Endothelial cell of umbilical vein (primary cell): ENCODE measurements around the gene CENPF. TPM values are rescaled to one million over a fixed set of nuclear protein-coding genes. Genes with fewer than 3 reads are reported as not detected.

Source experiments
- BruUV-seq: library from RNA; stranded (reverse); fragments of 400-500 nt; replicated peaks from 2 replicates; lab custom pipeline; 2021; lab: Mats Ljungman, UMichigan
- CTCF ChIA-PET: fragments of 300-600, 350-600 bp; sonication (Branson Sonifier 250); formaldehyde crosslinking; loops from one replicate; lab custom pipeline; 2021; ENCODE audit warnings: antibody characterized with exemption, inconsistent platforms; lab: Charles Lee
- POLR2A ChIA-PET: fragments of 300-600, 350-600 bp; sonication (Branson Sonifier 250); formaldehyde crosslinking; loops from one replicate; lab custom pipeline; 2021; ENCODE audit warnings: antibody characterized with exemption, inconsistent platforms; lab: Charles Lee
- DNase-seq: peaks from one replicate; pipeline ENCODE4 v3.0.0-alpha.2; 2011; ENCODE audit warnings: low read depth, low spot score
- FAIRE-seq: peaks from 2 replicates; lab custom pipeline; 2011; peaks lifted over from hg19 to GRCh38; lab: Jason Lieb, UNC
- H2AFZ ChIP-seq: 2 replicates; pipeline ENCODE4 v1.6.0; 2012; ENCODE audit warnings: low read depth, low read length, control low read depth, inconsistent platforms
- H3K27ac ChIP-seq: 2 replicates; pipeline ENCODE4 v1.5.1; 2011; ENCODE audit warnings: low read depth, mild to moderate bottlenecking, control low read depth, low read length, moderate library complexity; ENCODE audit not compliant: insufficient read depth
- H3K27me3 ChIP-seq, 2 experiments: 2 replicates each; pipeline versions ENCODE4 v1.6.0 to v1.6.1; 2011; ENCODE audit warnings: low read length in 2 of 2, mixed read lengths in 1 of 2; ENCODE audit not compliant: control insufficient read depth in 2 of 2, insufficient read depth in 2 of 2
- H3K36me3 ChIP-seq, 2 experiments: 2 replicates in 1 of 2; 3 replicates in 1 of 2; pipeline ENCODE4 v1.5.1; 2011; ENCODE audit warnings: low read length in 2 of 2, mild to moderate bottlenecking in 1 of 2, moderate library complexity in 1 of 2; ENCODE audit not compliant: control insufficient read depth in 2 of 2, insufficient read depth in 2 of 2; ENCODE audit errors: extremely low read depth in 1 of 2
- H3K4me1 ChIP-seq: 3 replicates; pipeline ENCODE4 v1.5.1; 2011; ENCODE audit warnings: mild to moderate bottlenecking, low read length; ENCODE audit not compliant: control insufficient read depth, insufficient read depth; ENCODE audit errors: extremely low read depth
- H3K4me2 ChIP-seq: 2 replicates; pipeline ENCODE4 v1.6.1; 2011; ENCODE audit warnings: low read length, control low read depth, mixed read lengths; ENCODE audit not compliant: insufficient read depth
- H3K4me3 ChIP-seq, 3 experiments: fragments of 200-600 bp in 1 of 3; sonication (generic), shearing (Covaris generic) in 1 of 3; replicated peaks in 1 of 3; 2 replicates each; pipeline ENCODE4 v1.5.1; 2011 to 2016; ENCODE audit warnings: control low read depth in 3 of 3, low read length in 3 of 3, mild to moderate bottlenecking in 2 of 3, inconsistent platforms in 1 of 3, low read depth in 1 of 3, moderate library complexity in 1 of 3; ENCODE audit not compliant: insufficient read depth in 1 of 3
- H3K79me2 ChIP-seq: 2 replicates; pipeline ENCODE4 v1.6.0; 2012; ENCODE audit warnings: low read length, inconsistent platforms; ENCODE audit not compliant: control insufficient read depth, insufficient read depth
- H3K9ac ChIP-seq: replicated peaks from 2 replicates; pipeline ENCODE3; 2011; ENCODE audit warnings: low read length, control low read depth; ENCODE audit not compliant: insufficient read depth; ENCODE audit errors: extremely low read depth
- H3K9me1 ChIP-seq: replicated peaks from 3 replicates; pipeline ENCODE4 v1.6.0; 2011; ENCODE audit warnings: mild to moderate bottlenecking, low read length; ENCODE audit not compliant: control insufficient read depth, insufficient read depth; ENCODE audit errors: extremely low read depth
- H3K9me3 ChIP-seq: replicated peaks from 2 replicates; pipeline ENCODE4 v1.5.1; 2012; ENCODE audit warnings: low read length, inconsistent platforms; ENCODE audit not compliant: control insufficient read depth, insufficient read depth
- H4K20me1 ChIP-seq: replicated peaks from 2 replicates; pipeline ENCODE3; 2011; ENCODE audit warnings: mild to moderate bottlenecking, low read length; ENCODE audit not compliant: control insufficient read depth, insufficient read depth; ENCODE audit errors: extremely low read depth
- EZH2 ChIP-seq: IDR thresholded peaks from 2 replicates; pipeline ENCODE4 v1.6.1; 2012; ENCODE audit warnings: borderline replicate concordance, low read depth, mild to moderate bottlenecking, moderate library complexity, low read length, inconsistent platforms; ENCODE audit not compliant: severe bottlenecking
- FOS ChIP-seq: IDR thresholded peaks from 2 replicates; pipeline ENCODE4 v1.6.1; 2011; ENCODE audit warnings: mild to moderate bottlenecking, low read length, moderate library complexity, borderline replicate concordance; ENCODE audit not compliant: insufficient read depth
- GATA2 ChIP-seq: IDR thresholded peaks from 2 replicates; pipeline ENCODE4 v1.7.0; 2011; ENCODE audit warnings: low read depth, mild to moderate bottlenecking, moderate library complexity, mixed read lengths, low read length; ENCODE audit not compliant: insufficient read length, insufficient read depth
- JUN ChIP-seq: IDR thresholded peaks from 2 replicates; pipeline ENCODE4 v1.6.1; 2011; ENCODE audit warnings: borderline replicate concordance, low read depth; ENCODE audit not compliant: insufficient read length, insufficient read depth
- MAX ChIP-seq: IDR thresholded peaks from 2 replicates; pipeline ENCODE4 v1.6.1; 2011; ENCODE audit not compliant: insufficient read depth, insufficient read length
- MYC ChIP-seq: IDR thresholded peaks from one replicate; pipeline ENCODE4 v1.6.1; 2011; ENCODE audit warnings: mild to moderate bottlenecking, low read depth, low read length
- POLR2A ChIP-seq: IDR thresholded peaks from 2 replicates; pipeline ENCODE4 v1.6.1; 2012; ENCODE audit warnings: low read depth, mild to moderate bottlenecking, control low read depth, low read length
- POLR2AphosphoS5 ChIP-seq: IDR thresholded peaks from 2 replicates; pipeline ENCODE4 v1.6.1; 2012; ENCODE audit warnings: low read depth, mild to moderate bottlenecking, control low read depth, low read length, moderate library complexity; ENCODE audit not compliant: insufficient read depth
- dilution Hi-C: fragments of 300-500 bp; cut with MboI; formaldehyde crosslinking; loops from one replicate; pipeline ENCODE4 v1.15.0; 2019; ENCODE audit warnings: low sequenced_read_pairs; ENCODE audit not compliant: extremely low pct_ligation_motif_present
- intact Hi-C: fragments of 100-400 bp; cut with micrococcal nuclease; formaldehyde crosslinking; loops from one replicate; pipeline ENCODE4 v1.10.0; 2022
- polyA plus RNA-seq, 4 experiments: library from polyadenylated mRNA; depleted of rRNA in 3 of 4; stranded (reverse) in 3 of 4; unstranded in 1 of 4; fragments of >200 nt; gene quantifications; 2 replicates each; pipeline versions ENCODE4 v1.2.1 to v1.2.3, GENCODE V29; 2011 to 2012; ENCODE audit warnings: missing spikeins in 1 of 4
- total RNA-seq: library from RNA; stranded (reverse); gene quantifications from 2 replicates; pipeline ENCODE4 v1.2.3, GENCODE V29; 2021
- TF ChIP-seq, protein P1 (sequence below), 2 donors: IDR thresholded peaks; 1 replicate in 1 of 2; 2 replicates in 1 of 2; pipeline ENCODE4 v1.5.1; 2011; ENCODE audit warnings: low read length in 2 of 2, mild to moderate bottlenecking in 2 of 2, moderate library complexity in 2 of 2, control low read depth in 1 of 2, inconsistent platforms in 1 of 2, low read depth in 1 of 2; ENCODE audit not compliant: insufficient read depth in 1 of 2; ENCODE audit errors: extremely low read depth in 1 of 2

The CENPF gene
- total and polyA plus RNA-seq, 2 donors (not counting 3 experiments of a cell fraction or from before 2014, with no cell fraction given) = 6.4 to 66.2 TPM

GRCh38 chr1:214708321-214708955 lies 105.4 kb downstream of the CENPF start:
- CTCF ChIA-PET = no interaction called here
- Histone ChIP-seq H3K9me1 (no peaks in the 10 kb centered on the region), H4K20me1 (no peaks in the 10 kb centered on the region), H3K79me2 (no peaks in the 10 kb centered on the region), H3K27me3 (no peaks in the 10 kb centered on the region), H3K27ac (no peak overlapping the region), H3K9ac (no peak overlapping the region), H3K4me1 (no peaks in the 10 kb centered on the region), H3K4me2 (no peak overlapping the region), H3K4me3 (no peak overlapping the region), H3K9me3 (no peaks in the 10 kb centered on the region), H2AFZ (no peak overlapping the region), H3K36me3 (no peaks in the 10 kb centered on the region)
- no TSS peak for BruUV-seq
- POLR2A ChIA-PET = no interaction called here
- intact Hi-C loops = no loop called here
- FAIRE-seq (no peak), DNase-seq (no peak)
- dilution Hi-C loops = no loop called here
- TF ChIP-seq MYC (no peak), GATA2 (no peak), FOS (no peak), EZH2 (no peak), JUN (no peak), POLR2AphosphoS5 (no peak), MAX (no peak), POLR2A (no peak)
- TF ChIP-seq, protein P1, sequence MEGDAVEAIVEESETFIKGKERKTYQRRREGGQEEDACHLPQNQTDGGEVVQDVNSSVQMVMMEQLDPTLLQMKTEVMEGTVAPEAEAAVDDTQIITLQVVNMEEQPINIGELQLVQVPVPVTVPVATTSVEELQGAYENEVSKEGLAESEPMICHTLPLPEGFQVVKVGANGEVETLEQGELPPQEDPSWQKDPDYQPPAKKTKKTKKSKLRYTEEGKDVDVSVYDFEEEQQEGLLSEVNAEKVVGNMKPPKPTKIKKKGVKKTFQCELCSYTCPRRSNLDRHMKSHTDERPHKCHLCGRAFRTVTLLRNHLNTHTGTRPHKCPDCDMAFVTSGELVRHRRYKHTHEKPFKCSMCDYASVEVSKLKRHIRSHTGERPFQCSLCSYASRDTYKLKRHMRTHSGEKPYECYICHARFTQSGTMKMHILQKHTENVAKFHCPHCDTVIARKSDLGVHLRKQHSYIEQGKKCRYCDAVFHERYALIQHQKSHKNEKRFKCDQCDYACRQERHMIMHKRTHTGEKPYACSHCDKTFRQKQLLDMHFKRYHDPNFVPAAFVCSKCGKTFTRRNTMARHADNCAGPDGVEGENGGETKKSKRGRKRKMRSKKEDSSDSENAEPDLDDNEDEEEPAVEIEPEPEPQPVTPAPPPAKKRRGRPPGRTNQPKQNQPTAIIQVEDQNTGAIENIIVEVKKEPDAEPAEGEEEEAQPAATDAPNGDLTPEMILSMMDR (IDR thresholded peaks at IDR 0.05; ENCODE audit: extremely low read depth in 1 of 2, insufficient read depth in 1 of 2, low read depth in 1 of 2, low read length in 2 of 2) = no peak
